CD4-positive, alpha-beta T cell treated with Interleukin-1 beta for 1 hour (primary cell): ENCODE measurements around the gene LRRC8D.

Source experiments
- DNase-seq, 2 donors: peaks; one replicate each; pipeline ENCODE4 v3.0.0-alpha.2; 2020 to 2022

Gene LRRC8D

GRCh38 chr1:89872567-89872966 lies 51.7 kb downstream of the LRRC8D start:
- no peak for DNase-seq

DNA sequence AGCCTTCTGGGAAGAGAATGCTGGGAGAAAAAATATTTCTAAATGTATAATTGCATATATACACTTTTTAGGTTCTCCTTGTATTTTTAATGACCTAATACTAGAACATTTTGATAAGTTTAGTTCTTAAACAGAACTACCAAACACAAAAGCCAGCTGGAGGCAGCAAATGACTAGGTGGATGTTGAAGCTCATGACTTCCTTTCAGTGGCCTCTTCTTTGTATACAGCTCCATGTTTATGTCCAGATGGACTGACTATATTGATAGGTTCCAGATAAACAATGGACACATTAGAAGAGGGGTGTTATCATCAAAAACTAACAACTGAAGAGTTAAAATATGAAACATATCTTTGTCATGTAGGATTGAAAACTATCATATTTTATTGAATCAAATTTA lies 52.5 kb downstream of the LRRC8D start:
- no peak for DNase-seq

GRCh38 chr1:89873770-89874169 lies 52.9 kb downstream of the LRRC8D start:
- peak in 1 of 2 donors; percentile 23 for DNase-seq

- DNase-seq, result no peak
Measured at GRCh38 chr1:89876463-89876862, 55.6 kb downstream of the LRRC8D start.

DNA sequence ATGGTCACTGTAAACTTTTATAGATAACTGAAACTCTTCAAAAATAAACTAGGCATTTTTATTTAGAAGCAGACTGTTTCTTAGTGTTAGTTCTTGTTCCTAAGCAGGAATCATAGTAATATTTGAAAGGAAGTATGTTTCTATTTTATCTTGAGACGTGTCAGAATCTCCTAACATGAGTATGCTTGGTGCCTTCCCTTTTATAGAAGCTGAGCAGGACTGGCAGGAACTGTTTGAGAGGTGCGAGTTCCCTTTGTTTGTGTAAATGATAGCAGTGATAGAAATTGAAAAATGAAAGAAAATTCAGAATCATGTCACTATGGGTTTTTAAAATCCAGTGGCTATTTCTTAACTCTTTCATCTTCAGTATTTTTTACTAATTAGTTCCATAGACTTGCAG lies 56.9 kb downstream of the LRRC8D start:
- no peak for DNase-seq

- no peak for DNase-seq
Measured at GRCh38 chr1:89878256-89878655, 57.4 kb downstream of the LRRC8D start.

DNA sequence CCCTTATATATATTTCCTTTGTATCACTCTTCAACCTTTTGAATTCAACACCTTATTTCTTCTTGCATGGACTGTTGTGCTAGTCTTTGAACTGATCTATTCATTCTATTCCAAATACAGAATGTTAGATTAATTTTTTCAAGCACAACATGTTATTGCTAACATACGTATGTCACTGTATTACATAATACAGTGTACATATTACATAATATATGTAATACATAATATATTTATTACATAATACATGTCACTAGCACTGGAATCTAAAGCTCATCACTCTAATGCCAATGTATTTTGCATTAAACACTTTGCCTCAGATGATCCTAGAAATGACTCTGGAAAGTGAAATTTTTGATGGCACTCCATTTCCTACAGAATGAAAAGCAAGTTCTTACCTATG lies 59.8 kb downstream of the LRRC8D start:
- no peak for DNase-seq

- DNase-seq, result no peak
Measured at GRCh38 chr1:89881415-89882058, 60.7 kb downstream of the LRRC8D start.

DNA sequence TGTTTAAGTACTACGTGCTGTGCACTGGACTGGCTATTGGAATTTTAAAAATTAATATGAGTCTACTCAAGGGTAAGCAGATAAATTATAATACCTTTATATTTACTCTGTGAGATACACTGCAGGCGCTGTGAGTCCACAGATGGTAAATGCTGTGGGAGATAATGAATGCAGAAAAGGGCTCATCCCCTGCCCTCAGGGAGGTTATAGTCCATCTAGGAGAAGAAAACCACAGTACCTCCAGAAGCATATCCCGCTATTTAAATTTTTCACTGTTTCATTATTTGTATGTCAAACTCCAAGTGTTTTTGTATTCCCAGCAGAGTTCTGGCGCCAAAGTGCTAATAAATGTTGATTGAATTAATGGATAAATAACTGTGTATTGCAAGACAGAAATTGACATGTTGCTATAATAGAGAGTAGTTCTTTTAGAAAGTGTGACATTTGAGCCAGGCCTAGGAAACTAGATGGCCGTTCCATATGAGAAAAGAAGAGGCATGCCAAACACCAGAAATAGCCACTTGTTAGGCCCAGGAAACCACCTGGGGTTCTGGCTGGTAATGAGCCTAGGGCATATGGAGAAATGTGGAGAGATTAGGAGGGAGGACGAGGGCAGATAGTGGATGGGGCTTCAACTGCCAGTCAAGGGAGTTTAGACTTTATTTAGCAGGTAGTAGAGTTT lies 61.7 kb downstream of the LRRC8D start:
- no peak for DNase-seq

- no peak for DNase-seq
Measured at GRCh38 chr1:89883030-89883379, 62.2 kb downstream of the LRRC8D start.

DNA sequence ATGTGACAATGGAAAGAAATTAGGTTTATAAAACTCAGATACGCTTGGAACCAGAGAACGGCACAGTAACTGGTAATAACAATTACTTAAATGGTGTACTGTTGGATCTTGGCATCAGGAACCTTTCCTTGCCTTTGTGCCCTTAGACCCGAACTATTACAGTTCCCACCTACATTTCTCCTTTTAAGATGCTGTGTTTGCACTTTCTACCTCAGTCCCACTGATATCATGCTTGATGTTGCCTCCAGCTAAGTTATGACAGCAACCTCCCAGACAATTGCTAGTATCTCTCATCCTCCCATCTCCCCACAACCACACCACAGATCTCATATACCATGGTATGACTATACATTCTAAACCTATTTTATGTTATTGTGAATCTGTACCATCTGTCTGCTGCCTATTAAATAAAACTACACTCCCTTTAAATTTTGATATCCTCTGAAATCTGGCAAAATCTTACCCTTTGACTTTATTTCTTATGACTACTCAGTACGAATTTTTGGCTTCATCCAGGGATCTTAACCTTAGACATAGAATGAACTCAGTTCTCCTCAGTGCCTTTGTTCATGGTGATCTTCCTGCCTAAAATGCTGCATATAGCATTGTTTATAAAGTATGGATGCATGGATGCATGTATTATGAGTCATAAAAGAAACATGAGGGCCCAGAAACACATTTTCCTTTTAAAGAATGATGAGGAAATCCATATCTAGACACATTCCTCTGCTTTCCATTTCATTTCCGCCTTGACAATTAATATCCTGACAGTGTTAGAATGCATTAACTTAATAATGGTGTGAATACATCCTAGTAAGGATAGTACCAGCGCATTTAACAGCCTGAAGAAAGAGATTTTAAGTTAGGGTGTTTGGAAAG lies 64.1 kb downstream of the LRRC8D start:
- no peak for DNase-seq

- no peak for DNase-seq
Measured at GRCh38 chr1:89887270-89887669, 66.4 kb downstream of the LRRC8D start.

GRCh38 chr1:89887713-89888112 lies 66.9 kb downstream of the LRRC8D start:
- DNase-seq, result no peak

GRCh38 chr1:89888480-89889322 lies 67.9 kb downstream of the LRRC8D start:
- DNase-seq, result no peak

DNA sequence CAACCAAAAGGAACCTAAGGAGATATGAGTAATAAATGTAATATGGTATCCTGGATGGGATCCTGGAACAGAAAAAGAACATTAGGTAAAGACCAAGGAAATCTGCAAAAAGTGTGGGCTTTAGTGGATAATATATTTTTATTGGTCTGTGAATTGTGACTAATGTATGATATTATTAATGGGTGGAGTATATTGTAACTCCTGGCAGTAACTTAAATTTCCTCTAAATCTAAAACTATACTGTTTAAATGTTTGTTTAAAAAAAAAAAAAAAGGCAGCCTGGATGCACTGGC lies 68.4 kb downstream of the LRRC8D start:
- DNase-seq, result no peak

DNA sequence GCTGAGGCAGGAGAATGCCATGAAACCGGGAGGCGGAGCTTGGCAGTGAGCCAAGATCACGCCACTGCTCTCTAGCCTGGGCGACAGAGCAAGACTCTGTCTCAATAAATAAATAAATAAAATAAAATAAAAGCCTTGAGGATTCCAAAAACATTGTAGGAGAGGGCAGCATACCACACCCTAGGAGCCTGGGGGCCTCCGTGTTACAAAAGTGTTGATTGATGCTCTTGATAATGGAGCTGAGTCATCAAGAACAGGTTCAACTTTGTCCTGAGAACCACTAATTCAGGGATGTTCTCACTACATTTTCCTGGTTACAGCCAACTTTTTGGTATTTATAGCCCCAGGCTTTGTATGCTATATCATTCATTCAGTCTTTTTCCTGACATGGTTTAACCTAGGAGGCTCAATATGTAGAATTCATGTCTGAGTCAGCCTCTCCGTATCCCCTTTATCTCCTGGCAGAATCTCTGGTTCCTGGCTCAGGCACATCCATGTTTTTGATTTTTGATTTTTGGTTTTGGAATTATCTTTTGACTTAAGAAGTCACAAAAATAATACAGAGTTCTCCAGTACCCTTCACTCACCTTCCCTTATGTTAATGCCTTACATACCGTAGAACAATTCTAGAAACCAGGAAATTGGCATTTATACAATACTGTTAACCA lies 69.4 kb downstream of the LRRC8D start:
- no peak for DNase-seq

GRCh38 chr1:89892816-89893215 lies 72.0 kb downstream of the LRRC8D start:
- no peak for DNase-seq

DNA sequence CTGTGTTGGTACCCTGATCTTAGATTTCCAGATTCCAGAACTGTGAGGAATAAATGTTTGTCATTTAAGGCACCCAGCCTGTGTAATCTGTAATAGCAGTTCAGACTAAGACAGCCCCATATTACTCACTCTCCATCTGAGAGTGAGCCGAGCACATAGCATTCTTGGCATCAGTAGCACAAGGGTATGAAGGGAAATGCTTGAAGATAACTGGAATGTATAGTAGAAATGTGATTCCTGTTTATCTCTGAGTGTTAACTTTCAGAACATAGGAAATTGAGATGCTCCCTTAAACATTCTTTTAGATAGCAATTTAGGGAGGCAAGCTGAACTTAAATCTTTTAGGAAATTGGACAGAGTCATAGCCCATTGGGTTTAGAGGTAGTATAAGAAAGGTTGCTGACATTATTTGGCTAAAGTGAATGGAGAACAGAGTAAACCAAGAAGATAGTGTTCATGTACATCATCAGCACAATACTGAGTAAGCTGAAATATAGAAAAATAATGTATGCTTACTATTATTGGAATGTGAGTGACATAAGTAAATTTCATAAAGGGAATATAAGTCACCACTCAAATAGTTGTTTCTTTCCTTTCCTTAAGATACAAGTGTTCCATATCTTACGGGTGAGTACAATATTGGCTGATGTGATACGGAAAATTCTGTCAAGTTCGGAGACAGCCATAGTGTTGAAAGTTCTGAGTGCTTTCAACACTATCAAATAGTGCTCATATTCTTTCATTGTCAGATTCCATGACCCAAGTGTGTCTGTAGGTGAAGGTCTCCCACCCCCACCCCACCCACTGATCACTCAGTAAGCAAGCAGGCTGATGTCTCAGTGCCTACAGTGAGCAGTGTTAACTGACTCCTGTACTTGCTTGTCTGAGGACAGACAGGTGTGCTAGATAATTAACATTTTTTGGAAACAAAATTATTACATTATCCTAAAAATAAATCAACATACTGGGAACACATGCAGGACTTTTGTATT lies 73.7 kb downstream of the LRRC8D start:
- no peak for DNase-seq

DNA sequence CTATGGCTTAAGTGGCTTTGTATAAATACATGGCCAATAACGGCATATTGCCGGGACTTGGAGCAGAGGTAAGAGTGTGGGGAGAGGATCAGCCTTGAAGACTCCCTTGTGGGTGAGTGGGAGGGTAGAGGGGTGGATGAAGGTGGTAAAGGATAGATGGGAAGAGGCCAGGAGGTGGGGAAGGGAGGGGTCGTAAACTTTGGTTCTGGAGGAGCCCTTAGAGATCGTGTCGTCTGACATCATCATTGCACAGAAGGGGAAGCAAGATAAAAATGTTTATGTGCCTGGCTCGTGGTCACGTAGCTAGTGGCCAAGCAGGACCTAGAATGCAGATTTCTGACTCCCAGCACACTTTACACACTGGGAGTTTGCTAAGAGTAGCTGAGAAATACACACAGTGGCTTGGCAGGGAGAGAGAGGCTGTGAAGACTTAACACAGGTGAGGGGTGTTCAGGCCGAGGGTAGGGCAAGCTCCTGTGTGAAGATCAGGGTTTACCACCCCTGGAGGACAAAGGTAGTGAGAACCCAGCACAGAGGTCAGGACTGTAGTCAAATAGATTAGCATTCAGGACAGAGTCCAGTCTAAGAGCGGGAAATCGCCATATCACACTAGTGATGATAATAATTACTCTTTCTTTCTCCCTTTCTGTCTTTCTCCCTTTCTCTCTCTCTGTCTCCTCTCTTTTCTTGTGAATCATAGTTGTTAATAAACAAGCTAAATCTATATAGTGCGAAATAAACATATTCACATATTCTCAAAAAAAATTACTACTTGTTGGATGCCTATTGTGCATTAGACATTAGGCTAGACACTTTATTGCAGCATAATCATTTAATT lies 75.5 kb downstream of the LRRC8D start:
- no peak for DNase-seq

DNA sequence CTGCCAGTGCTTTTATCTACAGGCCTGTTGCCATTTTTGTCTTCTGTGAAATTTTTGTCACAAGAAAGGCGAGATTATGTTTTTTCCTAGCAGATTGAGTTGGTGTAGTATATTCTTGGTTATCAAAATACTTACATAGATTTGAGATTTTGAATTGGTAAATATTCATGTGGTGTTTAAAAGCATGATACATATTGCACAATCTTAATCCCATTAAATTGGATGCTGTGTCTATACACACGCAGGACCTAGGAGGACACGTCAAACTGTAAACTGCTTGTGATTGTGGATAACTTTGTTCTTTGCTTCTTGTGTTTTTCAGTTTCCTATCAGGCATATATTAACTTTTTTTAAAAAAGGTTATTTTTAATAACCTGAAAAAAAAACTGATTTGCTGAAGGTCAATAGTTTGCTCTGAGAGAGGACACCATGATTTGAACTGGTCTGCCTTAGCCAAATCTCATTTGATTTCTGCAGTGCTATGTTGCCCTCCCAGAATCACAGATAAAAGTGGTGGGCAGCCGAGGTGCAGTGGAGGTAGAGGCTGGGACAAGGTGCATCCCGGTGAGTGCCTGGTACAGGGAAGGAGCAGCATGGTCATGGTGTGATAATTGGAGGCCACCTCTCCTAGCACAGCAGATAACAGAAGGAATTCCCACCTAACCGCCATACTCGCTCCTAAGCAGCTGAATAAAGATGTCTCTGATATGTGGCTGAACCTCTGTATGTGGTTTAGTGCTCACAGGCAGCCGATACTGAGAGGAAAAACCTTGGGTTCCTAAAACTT lies 76.7 kb downstream of the LRRC8D start:
- no peak for DNase-seq
